NCI-H128 (cell line): Measurements from ENCODE around the gene CYP4F8.
"Not testable (repeated sequence)": the region's sequence is repeated elsewhere in the genome, so short reads cannot be mapped to it uniquely, and the experiment has no call there.

ENCODE experiments used
- DNase-seq: peaks from one replicate; lab custom pipeline; 2025; ENCODE audit not compliant: unreplicated experiment; lab: John Stamatoyannopoulos, UW

CYP4F8 gene

DNA sequence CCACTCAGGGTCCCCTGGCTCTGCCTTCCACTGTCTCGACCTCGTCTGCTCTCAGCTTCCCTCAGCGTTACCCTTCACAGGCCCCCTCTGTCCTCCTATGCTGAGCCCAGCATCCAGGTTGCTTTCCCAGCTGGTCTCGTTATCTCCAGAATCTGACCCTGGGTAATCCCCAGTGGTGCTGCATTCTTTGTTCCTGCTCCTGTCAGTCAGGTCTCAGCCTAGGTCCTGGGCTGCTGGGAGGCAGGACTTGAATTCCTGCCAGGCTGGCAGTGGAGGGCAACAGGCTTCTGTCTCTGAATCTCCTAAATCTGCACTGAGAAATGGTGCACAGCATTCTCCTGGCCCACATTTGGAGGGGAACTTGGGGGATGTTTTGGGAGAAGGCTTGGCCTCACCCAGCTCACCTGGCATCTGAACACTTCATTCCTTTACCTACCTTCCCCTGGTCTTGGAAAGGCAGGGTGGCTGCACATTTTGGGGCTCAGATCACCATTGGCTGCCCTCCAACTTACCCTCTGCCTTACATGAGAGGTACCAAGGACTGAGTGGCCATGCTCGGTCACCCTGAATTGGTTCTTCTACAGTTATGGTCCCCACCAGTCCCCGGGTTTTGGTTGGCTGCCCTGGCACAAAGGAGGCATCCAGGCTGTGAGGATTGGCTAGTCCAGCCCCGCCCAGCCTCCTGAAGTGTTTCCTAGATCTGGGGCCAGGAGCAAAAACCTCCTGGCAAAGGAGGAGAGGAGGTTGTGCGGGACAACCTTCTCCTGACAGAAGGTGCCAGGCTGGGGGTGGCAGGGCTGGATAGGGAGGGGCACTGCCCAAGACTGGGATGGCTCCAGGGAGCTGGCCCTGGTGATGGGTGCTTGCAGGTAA is at the start of gene CYP4F8:
CYP4F8 (plus strand) TSS at position 712 of the 873 bp plus-strand sequence. CDS start 399 bp downstream, outside the sequence.
- no peak for DNase-seq

GRCh38 chr19:15570420-15570819 is 44.6 kb upstream of the CYP4F8 start:
- no peak for DNase-seq

- DNase-seq = no peak
Observed at GRCh38 chr19:15575406-15575805, 39.6 kb upstream of the CYP4F8 start.

DNA sequence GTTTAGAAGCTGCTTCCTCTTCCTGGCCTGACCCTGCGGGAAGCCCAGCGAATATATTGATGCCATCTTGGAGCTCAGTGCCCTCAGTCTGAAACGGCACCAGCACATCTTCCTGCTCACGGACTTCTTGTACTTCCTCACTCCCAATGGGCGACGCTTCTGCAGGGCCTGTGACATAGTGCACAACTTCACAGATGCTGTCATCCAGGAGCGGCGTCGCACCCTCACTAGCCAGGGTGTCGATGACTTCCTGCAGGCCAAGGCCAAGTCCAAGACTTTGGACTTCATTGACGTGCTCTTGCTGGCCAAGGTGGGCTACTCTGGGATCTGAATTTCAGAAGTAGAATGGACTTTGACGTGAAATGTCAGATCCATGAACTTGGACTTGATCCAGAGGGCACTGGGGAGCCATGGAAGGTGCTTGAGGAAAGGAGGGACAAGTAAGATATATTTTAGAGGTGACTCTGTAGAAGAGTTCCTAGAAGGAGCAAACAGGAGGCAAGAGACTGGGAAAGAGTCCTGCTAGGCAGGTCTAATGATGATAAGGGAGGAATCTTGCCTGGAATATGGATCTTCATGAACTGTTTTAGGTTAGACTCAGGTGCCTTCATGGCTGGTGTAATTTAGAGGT is 38.4 kb upstream of the CYP4F8 start:
- DNase-seq = no peak

DNA sequence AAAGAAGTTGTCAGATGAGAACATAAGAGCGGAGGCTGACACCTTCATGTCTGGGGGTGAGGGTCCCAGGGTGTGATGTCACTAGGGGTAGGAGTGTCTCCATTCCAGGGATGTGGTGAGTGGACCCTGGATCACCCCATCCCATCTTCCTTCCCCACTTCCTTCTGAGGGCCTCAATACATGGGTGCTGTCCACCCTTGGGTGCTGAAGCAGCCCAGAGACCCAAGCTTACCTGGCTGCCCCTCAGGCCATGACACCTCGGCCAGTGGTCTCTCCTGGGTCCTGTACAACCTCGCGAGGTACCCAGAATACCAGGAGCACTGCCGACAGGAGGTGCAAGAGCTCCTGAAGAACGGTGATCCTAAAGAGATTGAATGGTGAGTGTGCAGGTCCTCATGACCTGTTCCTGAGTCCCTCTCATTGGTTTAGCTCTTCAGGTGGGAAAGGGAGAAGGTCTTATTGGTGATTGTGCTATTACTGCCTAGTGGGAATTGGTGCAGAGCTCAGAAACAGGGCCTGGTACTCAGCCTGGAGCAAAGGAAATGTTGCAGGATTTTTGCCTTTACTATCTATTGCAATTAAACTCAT is 37.7 kb upstream of the CYP4F8 start:
- DNase-seq = no peak

- no peak for DNase-seq
Observed at GRCh38 chr19:15583346-15583745, 31.7 kb upstream of the CYP4F8 start.

- no peak for DNase-seq
Observed at GRCh38 chr19:15584095-15584494, 30.9 kb upstream of the CYP4F8 start.

DNA sequence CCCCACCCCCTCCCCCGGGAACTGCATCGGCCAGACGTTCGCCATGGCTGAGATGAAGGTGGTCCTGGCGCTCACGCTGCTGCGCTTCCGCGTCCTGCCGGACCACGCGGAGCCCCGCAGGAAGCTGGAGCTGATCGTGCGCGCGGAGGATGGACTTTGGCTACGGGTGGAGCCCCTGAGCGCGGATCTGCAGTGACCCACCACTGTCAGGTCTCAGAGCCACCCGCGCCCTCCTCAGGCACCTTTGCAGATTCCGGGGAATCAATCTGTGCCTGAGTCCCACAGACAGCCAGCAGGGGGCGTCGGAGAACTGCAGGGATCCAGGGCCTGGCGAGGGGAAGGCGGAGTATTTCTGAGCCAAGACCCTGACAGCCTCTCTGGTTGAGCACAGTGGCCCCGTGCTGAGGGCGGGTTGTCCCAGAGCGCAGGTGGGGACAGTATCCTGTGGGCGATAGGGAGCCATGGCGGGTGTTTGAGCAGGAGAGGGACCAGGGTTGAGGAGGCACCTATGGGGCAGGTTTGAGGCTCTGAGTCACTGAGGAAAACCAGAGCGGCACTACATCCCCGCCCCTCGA is 30.4 kb upstream of the CYP4F8 start:
- no peak for DNase-seq

- no peak for DNase-seq
Observed at GRCh38 chr19:15587663-15588062, 27.4 kb upstream of the CYP4F8 start.

GRCh38 chr19:15588265-15588664 is 26.8 kb upstream of the CYP4F8 start:
- DNase-seq = no peak

DNA sequence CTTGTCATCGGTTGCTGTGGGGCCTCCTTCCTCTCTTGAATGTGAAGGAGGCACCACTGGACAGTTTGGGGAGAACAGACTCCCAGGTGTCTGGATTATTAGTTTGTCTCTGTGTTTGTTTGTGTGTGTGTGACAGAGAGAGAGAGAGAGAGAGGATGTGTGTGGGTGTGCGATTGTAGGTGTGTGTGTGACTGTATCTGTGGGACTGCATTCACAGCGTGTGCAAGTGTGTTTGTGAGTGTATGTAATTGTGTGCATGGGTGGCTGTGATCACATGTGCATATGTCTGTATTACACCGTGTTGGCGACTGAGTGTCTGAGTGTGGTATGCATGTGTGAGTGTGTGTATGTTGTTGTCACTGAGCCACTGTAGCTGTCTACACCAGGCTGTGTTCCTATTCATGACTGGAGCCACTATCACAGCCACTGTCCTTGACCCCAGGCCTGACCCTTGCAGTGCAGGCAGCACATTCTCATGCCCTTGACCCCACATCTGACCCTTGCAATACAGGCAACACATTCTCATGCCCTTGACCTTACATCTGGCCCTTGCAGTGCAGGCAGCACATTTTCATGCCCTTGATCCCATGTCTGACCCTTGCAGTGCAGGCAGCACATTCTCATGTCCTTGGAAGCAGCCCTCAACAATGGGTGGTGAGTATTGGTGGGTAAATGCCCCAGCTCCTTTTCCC is 25.1 kb upstream of the CYP4F8 start:
- no peak for DNase-seq

- no peak for DNase-seq
Observed at GRCh38 chr19:15591796-15592195, 23.2 kb upstream of the CYP4F8 start.

DNA sequence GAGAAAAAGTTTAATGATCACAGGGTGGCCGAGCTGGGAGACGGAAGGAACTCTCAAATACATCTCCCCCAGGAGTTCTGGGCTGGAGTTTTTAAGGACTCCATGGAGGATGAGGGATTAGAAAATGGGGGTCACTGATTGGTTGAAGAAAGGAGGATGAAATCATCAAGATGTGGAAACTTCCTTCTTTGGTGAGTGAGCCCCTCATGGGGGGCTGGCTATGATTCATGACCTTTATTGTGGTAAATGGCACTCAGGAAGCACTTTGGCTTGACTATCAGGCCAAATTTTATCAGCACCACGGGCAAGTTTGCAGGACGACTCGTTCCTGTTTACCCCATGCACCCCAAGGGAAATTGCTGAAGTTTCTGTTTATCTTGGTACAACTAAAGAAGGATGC is 22.5 kb upstream of the CYP4F8 start:
- not testable (repeated sequence) for DNase-seq

- DNase-seq = not testable (repeated sequence)
Observed at GRCh38 chr19:15593766-15594165, 21.3 kb upstream of the CYP4F8 start.

DNA sequence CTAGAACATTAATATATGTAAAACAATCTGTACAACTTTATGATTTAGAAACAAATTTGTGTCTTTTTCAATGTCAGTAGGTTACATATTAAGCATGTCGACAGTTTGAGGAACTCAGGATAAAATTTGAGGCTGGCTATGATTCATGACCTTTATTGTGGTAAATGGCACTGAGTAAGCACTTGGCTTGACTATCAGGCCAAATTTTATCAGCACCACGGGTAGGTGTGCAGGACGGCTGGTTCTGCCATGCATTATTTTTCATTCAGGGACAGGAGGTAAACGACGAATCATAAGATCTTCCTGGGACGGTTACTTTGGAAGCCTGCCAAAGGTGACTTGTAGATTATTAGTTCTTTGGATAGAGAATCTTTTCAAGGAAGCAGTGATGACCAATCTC is 19.9 kb upstream of the CYP4F8 start:
- no peak for DNase-seq

DNA sequence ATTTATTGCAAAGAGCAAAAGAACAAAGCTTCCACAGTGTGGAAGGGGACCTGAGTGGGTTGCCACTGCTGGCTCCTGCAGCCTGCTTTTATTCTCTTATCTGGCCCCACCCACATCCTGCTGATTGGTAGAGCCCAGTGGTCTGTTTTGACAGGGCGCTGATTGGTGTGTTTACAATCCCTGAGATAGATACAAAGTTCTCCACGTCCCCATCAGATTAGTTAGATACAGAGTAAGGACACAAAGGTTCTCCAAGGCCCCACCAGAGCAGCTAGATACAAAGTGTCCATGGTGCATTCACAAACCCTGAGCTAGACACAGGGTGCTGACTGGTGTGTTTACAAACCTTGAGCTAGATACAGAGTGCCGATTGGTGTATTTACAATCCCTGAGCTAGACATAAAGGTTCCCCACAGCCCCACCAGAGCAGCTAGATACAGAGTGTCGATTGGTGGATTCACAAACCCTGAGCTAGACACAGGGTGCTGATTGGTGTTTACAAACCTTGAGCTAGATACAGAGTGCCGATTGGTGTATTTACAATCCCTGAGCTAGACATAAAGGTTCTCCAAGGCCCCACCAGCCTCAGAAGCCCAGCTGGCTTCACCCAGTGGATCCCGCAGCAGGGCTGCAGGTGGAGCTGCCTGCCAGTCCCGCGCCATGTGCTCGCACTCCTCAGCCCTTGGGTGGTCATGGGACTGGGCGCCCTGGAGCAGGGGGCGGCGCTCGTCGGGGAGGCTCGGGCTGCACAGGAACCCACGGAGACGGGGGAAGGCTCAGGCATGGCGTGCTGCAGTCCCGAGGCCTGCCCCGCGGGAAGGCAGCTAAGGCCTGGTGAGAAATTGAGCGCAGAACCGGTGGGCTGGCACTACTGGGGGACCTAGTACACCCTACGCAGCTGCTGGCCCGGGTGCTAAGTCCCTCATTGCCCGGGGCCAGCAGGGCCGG is 6.8 kb upstream of the CYP4F8 start:
- not testable (repeated sequence) for DNase-seq

- no peak for DNase-seq
Observed at GRCh38 chr19:15609261-15609660, 5.8 kb upstream of the CYP4F8 start.

DNA sequence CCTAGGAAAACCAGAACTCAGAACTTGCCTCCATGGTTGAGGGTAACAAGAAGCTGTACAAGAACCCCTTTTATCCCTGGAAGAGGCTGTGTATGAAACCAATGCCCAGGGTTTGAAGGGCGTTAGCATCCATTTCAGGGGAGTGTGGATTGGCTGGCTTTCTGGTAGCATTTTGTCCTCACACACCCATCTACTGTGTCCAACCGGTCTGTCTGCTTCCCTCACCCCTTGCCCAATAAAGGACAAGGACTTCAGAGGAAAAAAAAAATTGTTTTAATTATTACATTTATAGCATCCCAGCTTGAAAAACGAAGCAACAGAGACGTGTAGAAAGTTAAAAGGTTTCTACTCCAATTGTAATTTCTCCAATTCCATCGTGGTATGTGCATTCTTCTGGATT is 2.7 kb upstream of the CYP4F8 start:
- DNase-seq = no peak

- no peak for DNase-seq
Observed at GRCh38 chr19:15613338-15613737, 1.7 kb upstream of the CYP4F8 start.

DNA sequence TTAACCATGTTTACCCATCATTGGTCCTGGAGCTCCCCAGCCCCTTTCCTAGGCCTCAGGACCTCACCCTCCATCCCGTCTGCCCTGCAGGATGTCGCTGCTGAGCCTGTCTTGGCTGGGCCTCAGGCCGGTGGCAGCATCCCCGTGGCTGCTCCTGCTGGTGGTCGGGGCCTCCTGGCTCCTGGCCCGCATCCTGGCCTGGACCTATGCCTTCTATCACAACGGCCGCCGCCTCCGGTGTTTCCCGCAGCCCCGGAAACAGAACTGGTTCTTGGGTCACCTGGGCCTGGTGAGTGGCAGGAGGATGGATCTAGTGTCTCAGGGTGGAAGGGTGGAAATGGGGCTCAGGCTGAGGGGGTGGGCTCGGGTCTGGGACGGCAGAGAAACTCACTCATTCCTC is 508 bp downstream of the CYP4F8 start:
- no peak for DNase-seq
